K562 (cell line): ENCODE data around the gene FABP3. TPM values are rescaled to one million over a fixed set of nuclear protein-coding genes. Genes with fewer than 3 reads are reported as not detected.

Experiments used
- CREM ChIP-seq: IDR thresholded peaks from 2 replicates; pipeline ENCODE4 v1.6.1; 2014; ENCODE audit warnings: antibody characterized with exemption, low read depth
- ELF4 ChIP-seq: fragments of 450-650 bp; formaldehyde crosslinking; IDR thresholded peaks from 2 replicates; pipeline ENCODE4 v1.4.0; 2022; ENCODE audit warnings: missing genetic modification characterization
- HDAC2 ChIP-seq: fragments of 450-650 bp; IDR thresholded peaks from 2 replicates; pipeline ENCODE4 v1.6.1; 2016; ENCODE audit warnings: mild to moderate bottlenecking
- JUN ChIP-seq, 2 experiments: sonication (generic) in 1 of 2; formaldehyde crosslinking in 1 of 2; IDR thresholded peaks; 2 replicates each; pipeline versions ENCODE4 v1.6.1 to v1.8.0; 2012 to 2022; ENCODE audit warnings: borderline replicate concordance in 2 of 2, mild to moderate bottlenecking in 2 of 2, improper control_type of control experiment in 1 of 2, low read depth in 1 of 2, low read length in 1 of 2, missing genetic modification reagents in 1 of 2
- KLF1 ChIP-seq: fragments of 450-650 bp; IDR thresholded peaks from 2 replicates; pipeline ENCODE4 v1.6.1; 2016; ENCODE audit warnings: missing genetic modification characterization, missing compliant biosample characterization
- MAFK ChIP-seq: IDR thresholded peaks from 2 replicates; pipeline ENCODE4 v1.6.1; 2011; ENCODE audit warnings: low read length, improper control_type of control experiment
- MIER1 ChIP-seq: fragments of 450-650 bp; IDR thresholded peaks from 2 replicates; pipeline ENCODE4 v1.6.1; 2016; ENCODE audit warnings: antibody characterized with exemption, mild to moderate bottlenecking, low read depth
- NRF1 ChIP-seq, 2 experiments: fragments of 450-650 bp; IDR thresholded peaks in 1 of 2; conservative IDR thresholded peaks in 1 of 2; 2 replicates each; pipeline ENCODE4 v1.6.1; 2014; ENCODE audit warnings: mild to moderate bottlenecking in 2 of 2
- TBP ChIP-seq: optimal IDR thresholded peaks from 2 replicates; pipeline ENCODE3; 2011; ENCODE audit warnings: low read depth, low read length, improper control_type of control experiment
- ZKSCAN1 ChIP-seq: fragments of 150-350 bp; IDR thresholded peaks from 2 replicates; pipeline ENCODE4 v1.6.1; 2016; ENCODE audit warnings: low read depth, low read length
- ZNF197 ChIP-seq: fragments of 200-800 bp; sonication (Bioruptor generic); IDR thresholded peaks from 2 replicates; pipeline ENCODE4 v1.6.1; 2016; ENCODE audit warnings: low read depth, missing genetic modification characterization, missing compliant biosample characterization
- ZNF232 ChIP-seq: sonication (generic); formaldehyde crosslinking; IDR thresholded peaks from 2 replicates; pipeline ENCODE4 v1.8.0; 2022; ENCODE audit warnings: mild to moderate bottlenecking, missing genetic modification reagents
- ZNF695 ChIP-seq: fragments of 450-650 bp; formaldehyde crosslinking; IDR thresholded peaks from 2 replicates; pipeline ENCODE4 v1.4.0; 2020; ENCODE audit warnings: mild to moderate bottlenecking, moderate library complexity
- polyA plus RNA-seq, 8 experiments: library from polyadenylated mRNA; depleted of rRNA in 4 of 8; stranded (reverse) in 5 of 8; unstranded in 3 of 8; fragments of >200 nt; fragmentation: Nextera tagmentation in 2 of 8; fragmentation: Illumina TruSeq in 1 of 8; extraction: Ambion mirVana in 2 of 8; extraction: Trizol in 1 of 8; gene quantifications; 2 replicates each; pipeline versions ENCODE4 v1.2.1 to v1.2.3, GENCODE V29; 2011 to 2014; ENCODE audit warnings: inconsistent platforms in 1 of 8, missing spikeins in 1 of 8
- total RNA-seq, 7 experiments: library from RNA; depleted of rRNA in 6 of 7; stranded (reverse); fragments of >200 nt in 6 of 7; fragmentation: Illumina TruSeq in 2 of 7; extraction: Trizol in 2 of 7; gene quantifications; 2 replicates each; pipeline versions ENCODE4 v1.2.1 to v1.2.3, GENCODE V29; 2011 to 2021; ENCODE audit warnings: low replicate concordance in 1 of 7
- TF ChIP-seq, protein P1 (sequence below): sonication (generic); formaldehyde crosslinking; IDR thresholded peaks from 2 replicates; pipeline ENCODE4 v1.8.1; 2023; ENCODE audit warnings: mild to moderate bottlenecking, missing genetic modification reagents
- TF ChIP-seq, protein P2 (sequence below), 2 experiments: fragments of 150-350 bp in 1 of 2; IDR thresholded peaks; 2 replicates each; pipeline ENCODE4 v1.6.1; 2012 to 2016; ENCODE audit warnings: low read depth in 2 of 2, low read length in 2 of 2, mild to moderate bottlenecking in 1 of 2, moderate library complexity in 1 of 2
- TF ChIP-seq, protein P3 (sequence below): fragments of 450-650 bp; formaldehyde crosslinking; IDR thresholded peaks from 2 replicates; pipeline ENCODE4 v1.4.0; 2020; ENCODE audit warnings: mild to moderate bottlenecking, moderate library complexity
- TF ChIP-seq, protein P4 (sequence below), 2 experiments: IDR thresholded peaks; 2 replicates each; pipeline ENCODE4 v1.6.1; 2011; ENCODE audit warnings: borderline replicate concordance in 1 of 2, control low read depth in 1 of 2, low read depth in 1 of 2, low read length in 1 of 2, mild to moderate bottlenecking in 1 of 2, mixed read lengths in 1 of 2, moderate library complexity in 1 of 2; ENCODE audit not compliant: insufficient read depth in 1 of 2, insufficient read length in 1 of 2, poor library complexity in 1 of 2, severe bottlenecking in 1 of 2; ENCODE audit errors: extremely low read depth in 1 of 2

The FABP3 gene
- total and polyA plus RNA-seq, 9 of the 15 experiments (the other 6 are each of a cell fraction or from before 2014, with no cell fraction given) = 0.22 TPM; not detected in 8

GRCh38 chr1:31396633-31397351, 23.9 kb upstream of the FABP3 start (continued):
- TF ChIP-seq, protein P1, sequence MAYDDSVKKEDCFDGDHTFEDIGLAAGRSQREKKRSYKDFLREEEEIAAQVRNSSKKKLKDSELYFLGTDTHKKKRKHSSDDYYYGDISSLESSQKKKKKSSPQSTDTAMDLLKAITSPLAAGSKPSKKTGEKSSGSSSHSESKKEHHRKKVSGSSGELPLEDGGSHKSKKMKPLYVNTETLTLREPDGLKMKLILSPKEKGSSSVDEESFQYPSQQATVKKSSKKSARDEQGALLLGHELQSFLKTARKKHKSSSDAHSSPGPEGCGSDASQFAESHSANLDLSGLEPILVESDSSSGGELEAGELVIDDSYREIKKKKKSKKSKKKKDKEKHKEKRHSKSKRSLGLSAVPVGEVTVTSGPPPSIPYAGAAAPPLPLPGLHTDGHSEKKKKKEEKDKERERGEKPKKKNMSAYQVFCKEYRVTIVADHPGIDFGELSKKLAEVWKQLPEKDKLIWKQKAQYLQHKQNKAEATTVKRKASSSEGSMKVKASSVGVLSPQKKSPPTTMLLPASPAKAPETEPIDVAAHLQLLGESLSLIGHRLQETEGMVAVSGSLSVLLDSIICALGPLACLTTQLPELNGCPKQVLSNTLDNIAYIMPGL (CRISPR knock-in tag) = no peak
- no peak for TF ChIP-seq ZNF232 (CRISPR knock-in tag)
- TF ChIP-seq JUN (IDR thresholded peaks at IDR 0.05; ENCODE audit: borderline replicate concordance, low read depth, low read length) = no peak
- no peak for TF ChIP-seq JUN (CRISPR knock-in tag; IDR thresholded peaks at IDR 0.05; ENCODE audit: borderline replicate concordance)
- TF ChIP-seq ZKSCAN1 = peak; percentile 100
- no peak for TF ChIP-seq MIER1
- TF ChIP-seq, protein P2, sequence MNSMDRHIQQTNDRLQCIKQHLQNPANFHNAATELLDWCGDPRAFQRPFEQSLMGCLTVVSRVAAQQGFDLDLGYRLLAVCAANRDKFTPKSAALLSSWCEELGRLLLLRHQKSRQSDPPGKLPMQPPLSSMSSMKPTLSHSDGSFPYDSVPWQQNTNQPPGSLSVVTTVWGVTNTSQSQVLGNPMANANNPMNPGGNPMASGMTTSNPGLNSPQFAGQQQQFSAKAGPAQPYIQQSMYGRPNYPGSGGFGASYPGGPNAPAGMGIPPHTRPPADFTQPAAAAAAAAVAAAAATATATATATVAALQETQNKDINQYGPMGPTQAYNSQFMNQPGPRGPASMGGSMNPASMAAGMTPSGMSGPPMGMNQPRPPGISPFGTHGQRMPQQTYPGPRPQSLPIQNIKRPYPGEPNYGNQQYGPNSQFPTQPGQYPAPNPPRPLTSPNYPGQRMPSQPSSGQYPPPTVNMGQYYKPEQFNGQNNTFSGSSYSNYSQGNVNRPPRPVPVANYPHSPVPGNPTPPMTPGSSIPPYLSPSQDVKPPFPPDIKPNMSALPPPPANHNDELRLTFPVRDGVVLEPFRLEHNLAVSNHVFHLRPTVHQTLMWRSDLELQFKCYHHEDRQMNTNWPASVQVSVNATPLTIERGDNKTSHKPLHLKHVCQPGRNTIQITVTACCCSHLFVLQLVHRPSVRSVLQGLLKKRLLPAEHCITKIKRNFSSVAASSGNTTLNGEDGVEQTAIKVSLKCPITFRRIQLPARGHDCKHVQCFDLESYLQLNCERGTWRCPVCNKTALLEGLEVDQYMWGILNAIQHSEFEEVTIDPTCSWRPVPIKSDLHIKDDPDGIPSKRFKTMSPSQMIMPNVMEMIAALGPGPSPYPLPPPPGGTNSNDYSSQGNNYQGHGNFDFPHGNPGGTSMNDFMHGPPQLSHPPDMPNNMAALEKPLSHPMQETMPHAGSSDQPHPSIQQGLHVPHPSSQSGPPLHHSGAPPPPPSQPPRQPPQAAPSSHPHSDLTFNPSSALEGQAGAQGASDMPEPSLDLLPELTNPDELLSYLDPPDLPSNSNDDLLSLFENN (IDR thresholded peaks at IDR 0.05; ENCODE audit: low read depth in 2 of 2, low read length in 2 of 2) = no peak
- TF ChIP-seq KLF1 (tag) = no peak
- no peak for TF ChIP-seq ZNF197
- no peak for TF ChIP-seq TBP
- TF ChIP-seq MAFK = no peak
- TF ChIP-seq ELF4 (CRISPR knock-in tag) = no peak
- no peak for TF ChIP-seq ZNF695
- TF ChIP-seq NRF1 (conservative IDR thresholded peaks at IDR 0.05 in 1 of 2, IDR thresholded peaks at IDR 0.05 in 1 of 2) = no peak
- no peak for TF ChIP-seq CREM
- TF ChIP-seq, protein P3, sequence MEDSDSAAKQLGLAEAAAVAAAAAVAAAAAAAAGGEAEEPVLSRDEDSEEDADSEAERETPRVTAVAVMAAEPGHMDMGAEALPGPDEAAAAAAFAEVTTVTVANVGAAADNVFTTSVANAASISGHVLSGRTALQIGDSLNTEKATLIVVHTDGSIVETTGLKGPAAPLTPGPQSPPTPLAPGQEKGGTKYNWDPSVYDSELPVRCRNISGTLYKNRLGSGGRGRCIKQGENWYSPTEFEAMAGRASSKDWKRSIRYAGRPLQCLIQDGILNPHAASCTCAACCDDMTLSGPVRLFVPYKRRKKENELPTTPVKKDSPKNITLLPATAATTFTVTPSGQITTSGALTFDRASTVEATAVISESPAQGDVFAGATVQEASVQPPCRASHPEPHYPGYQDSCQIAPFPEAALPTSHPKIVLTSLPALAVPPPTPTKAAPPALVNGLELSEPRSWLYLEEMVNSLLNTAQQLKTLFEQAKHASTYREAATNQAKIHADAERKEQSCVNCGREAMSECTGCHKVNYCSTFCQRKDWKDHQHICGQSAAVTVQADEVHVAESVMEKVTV = peak; percentile 56; the same call in 1 of the 2 replicates
- no peak for TF ChIP-seq HDAC2
- TF ChIP-seq, protein P4, sequence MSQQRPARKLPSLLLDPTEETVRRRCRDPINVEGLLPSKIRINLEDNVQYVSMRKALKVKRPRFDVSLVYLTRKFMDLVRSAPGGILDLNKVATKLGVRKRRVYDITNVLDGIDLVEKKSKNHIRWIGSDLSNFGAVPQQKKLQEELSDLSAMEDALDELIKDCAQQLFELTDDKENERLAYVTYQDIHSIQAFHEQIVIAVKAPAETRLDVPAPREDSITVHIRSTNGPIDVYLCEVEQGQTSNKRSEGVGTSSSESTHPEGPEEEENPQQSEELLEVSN (IDR thresholded peaks at IDR 0.05; ENCODE audit: borderline replicate concordance in 1 of 2, extremely low read depth in 1 of 2, insufficient read depth in 1 of 2, insufficient read length in 1 of 2, low read depth in 1 of 2, low read length in 1 of 2, poor library complexity in 1 of 2, severe bottlenecking in 1 of 2) = no peak
